ENCODE measurements around the gene ALLC.
A peak's percentile ranks its signal among the peaks of the same experiment; 100 is the strongest.

Gene ALLC

DNA sequence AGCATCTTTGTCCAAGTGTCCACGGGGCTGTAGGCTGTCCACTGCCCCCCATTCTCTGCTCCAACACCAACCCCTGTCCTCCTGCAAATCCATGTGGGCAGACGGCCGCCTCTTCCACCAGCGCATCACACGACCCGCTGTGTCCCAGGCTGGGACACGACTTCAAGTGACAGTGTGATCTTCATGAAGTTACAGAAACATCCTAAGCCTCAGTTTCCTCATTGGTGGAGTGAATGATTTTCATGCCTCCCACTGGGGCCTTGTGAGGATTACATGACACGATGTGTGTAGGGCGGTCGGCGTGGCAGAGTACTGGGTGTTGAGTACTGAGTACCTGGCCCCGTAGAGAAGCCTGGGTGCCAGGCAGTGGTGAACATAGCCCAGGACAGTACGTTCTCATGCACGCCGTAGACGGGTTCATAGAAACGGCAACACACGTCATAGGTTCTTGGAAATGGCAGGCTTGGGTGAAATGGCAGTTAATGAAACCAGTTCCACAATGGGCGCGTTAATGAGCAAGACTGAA is 9.3 kb upstream of the ALLC start:
- H3K4me3 ChIP-seq (ENCODE audit: low read length), result no peak overlapping the region
- H3K27ac ChIP-seq (ENCODE audit: low read length), result no peak overlapping the region
- no CpG with 5 or more reads among the region's 20 CpGs for WGBS (ENCODE audit: insufficient coverage, insufficient read length)
- peaks cover 4% of the 10 kb centered on the region; the same call in 1 of the 2 replicates for H3K4me1 ChIP-seq (ENCODE audit: control insufficient read depth, insufficient read depth, low read length)
- H3K9me3 ChIP-seq (ENCODE audit: control insufficient read depth, insufficient read depth, low read length), result no peaks in the 10 kb centered on the region
- H3K27me3 ChIP-seq (ENCODE audit: control insufficient read depth, insufficient read depth, low read length), result no peaks in the 10 kb centered on the region
- DNase-seq (ENCODE audit: low read depth, low spot score), result no peak
- no peaks in the 10 kb centered on the region for H3K36me3 ChIP-seq (ENCODE audit: control insufficient read depth, insufficient read depth, low read length)

DNA sequence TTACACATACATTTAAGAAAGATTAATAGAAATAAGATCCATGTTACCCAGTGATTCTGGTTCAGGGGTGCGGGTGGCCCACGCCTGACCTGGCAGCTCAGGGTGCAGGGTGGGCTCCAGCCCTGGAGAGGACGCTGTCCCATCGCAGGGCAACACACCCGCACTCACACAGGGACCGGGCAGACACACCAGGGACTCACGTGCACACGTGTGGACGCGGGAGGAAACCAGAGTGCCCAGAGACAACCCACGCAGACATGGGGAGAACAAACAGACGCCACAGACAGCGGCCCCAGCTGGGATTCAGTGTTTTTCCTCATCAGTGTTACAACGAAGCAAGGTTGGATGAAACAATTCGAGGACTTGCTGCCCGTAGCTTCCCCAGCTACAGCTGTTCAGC is 8.4 kb upstream of the ALLC start:
- Histone ChIP-seq H3K4me3 (ENCODE audit: low read length) (no peak overlapping the region), H3K36me3 (ENCODE audit: control insufficient read depth, insufficient read depth, low read length) (no peaks in the 10 kb centered on the region), H3K9me3 (ENCODE audit: control insufficient read depth, insufficient read depth, low read length) (no peaks in the 10 kb centered on the region), H3K27ac (ENCODE audit: low read length) (no peak overlapping the region), H3K27me3 (ENCODE audit: control insufficient read depth, insufficient read depth, low read length) (no peaks in the 10 kb centered on the region), H3K4me1 (ENCODE audit: control insufficient read depth, insufficient read depth, low read length) (peaks cover 4% of the 10 kb centered on the region; the same call in 1 of the 2 replicates)
- no peak for DNase-seq (ENCODE audit: low read depth, low spot score)
- no CpG with 5 or more reads among the region's 16 CpGs for WGBS (ENCODE audit: insufficient coverage, insufficient read length)

DNA sequence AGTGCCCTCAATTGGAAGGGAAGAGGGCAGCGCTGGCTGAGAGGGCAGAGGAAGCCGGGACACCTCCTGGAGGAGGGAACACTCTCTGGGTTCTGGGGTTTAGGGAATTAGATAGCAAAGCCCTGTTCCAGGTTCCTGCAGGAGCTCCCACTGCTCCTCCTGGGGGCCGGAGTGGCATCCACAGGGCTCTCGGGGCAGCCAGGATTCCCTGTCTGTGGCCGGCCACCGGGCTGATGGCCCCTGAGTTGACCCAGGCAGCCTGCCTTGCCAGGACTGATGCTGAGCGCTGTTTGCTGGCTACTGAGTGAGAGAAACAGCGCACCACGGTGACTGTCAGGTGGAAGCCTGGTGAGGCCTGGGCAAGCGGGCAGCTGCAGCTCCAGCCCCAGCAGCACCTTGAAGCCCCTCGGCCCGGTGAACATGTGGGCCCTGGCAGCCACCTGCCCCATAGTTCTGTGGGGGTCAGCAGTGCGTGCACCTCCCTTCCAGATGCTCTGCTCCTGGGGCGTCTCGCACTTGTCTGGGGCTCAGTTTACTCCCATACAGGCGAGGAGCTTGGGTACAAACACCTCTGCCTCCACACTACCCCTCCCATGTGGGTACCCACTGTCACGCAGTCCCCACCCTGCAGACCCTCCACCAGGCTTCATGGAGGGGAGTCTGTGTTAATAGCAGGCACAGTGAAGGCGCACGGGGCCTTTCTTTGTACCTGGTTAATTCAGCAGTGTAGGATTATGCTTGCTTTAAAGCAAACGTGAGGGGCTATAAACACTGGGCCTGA is 7.7 kb upstream of the ALLC start:
- Histone ChIP-seq H3K27ac (ENCODE audit: low read length) (no peak overlapping the region), H3K27me3 (ENCODE audit: control insufficient read depth, insufficient read depth, low read length) (no peaks in the 10 kb centered on the region), H3K36me3 (ENCODE audit: control insufficient read depth, insufficient read depth, low read length) (no peaks in the 10 kb centered on the region), H3K9me3 (ENCODE audit: control insufficient read depth, insufficient read depth, low read length) (no peaks in the 10 kb centered on the region), H3K4me3 (ENCODE audit: low read length) (no peak overlapping the region), H3K4me1 (ENCODE audit: control insufficient read depth, insufficient read depth, low read length) (peaks cover 4% of the 10 kb centered on the region; the same call in 1 of the 2 replicates)
- no peak for DNase-seq (ENCODE audit: low read depth, low spot score)
- WGBS (ENCODE audit: insufficient coverage, insufficient read length), result no CpG with 5 or more reads among the region's 20 CpGs

DNA sequence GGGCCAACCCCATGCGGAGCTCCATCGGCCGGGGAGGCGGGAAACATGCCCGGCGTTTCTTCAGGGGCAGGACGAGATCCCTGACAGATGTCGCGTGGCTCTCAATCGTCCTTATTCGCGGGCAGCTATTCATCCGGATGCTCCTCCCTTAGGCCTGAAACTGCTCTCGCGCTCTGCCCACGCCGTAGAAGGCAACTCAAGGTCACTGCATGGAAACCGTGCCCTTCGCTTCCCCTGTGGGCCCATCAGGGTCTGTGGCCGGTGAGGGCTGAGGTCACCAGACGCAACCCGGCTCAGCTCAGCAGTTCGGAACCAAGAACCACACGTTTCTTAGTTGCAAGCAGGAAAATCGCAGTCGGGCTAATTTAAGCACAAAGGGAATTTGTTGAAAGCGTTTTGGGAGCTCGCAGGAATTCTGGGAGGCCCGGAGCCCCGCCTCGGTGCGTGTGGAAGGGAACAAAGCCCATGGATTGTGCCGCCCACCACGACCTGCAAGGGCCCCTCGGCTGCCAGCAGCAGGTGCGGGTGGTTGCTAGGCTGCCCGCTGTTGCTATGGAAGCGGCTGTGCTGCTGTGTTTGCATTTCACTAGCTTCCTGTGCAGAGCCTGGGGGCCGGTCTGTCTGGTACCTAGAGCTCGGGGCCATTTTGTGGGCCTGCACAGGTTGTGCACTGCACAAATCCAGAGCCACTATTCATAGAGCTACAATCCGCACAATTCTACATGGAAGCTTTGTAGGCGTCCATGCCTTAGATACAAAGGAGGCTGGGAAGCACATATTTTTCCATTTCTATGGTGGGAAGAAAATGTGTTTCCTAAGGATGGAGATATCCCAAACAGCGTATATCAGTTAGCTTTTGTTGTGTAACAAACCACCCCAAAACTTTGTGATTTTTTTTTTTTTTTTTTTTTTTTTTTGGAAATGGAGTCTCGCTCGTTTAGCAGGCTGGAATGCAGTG is 6.0 kb upstream of the ALLC start:
- Histone ChIP-seq H3K4me3 (ENCODE audit: low read length) (peak overlapping the region; percentile 39), H3K4me1 (ENCODE audit: control insufficient read depth, insufficient read depth, low read length) (peaks cover 4% of the 10 kb centered on the region; the same call in 1 of the 2 replicates), H3K27me3 (ENCODE audit: control insufficient read depth, insufficient read depth, low read length) (no peaks in the 10 kb centered on the region), H3K27ac (ENCODE audit: low read length) (no peak overlapping the region), H3K9me3 (ENCODE audit: control insufficient read depth, insufficient read depth, low read length) (no peaks in the 10 kb centered on the region), H3K36me3 (ENCODE audit: control insufficient read depth, insufficient read depth, low read length) (no peaks in the 10 kb centered on the region)
- WGBS (ENCODE audit: insufficient coverage, insufficient read length), result no CpG with 5 or more reads among the region's 45 CpGs
- DNase-seq (ENCODE audit: low read depth, low spot score), result peak; percentile 57

DNA sequence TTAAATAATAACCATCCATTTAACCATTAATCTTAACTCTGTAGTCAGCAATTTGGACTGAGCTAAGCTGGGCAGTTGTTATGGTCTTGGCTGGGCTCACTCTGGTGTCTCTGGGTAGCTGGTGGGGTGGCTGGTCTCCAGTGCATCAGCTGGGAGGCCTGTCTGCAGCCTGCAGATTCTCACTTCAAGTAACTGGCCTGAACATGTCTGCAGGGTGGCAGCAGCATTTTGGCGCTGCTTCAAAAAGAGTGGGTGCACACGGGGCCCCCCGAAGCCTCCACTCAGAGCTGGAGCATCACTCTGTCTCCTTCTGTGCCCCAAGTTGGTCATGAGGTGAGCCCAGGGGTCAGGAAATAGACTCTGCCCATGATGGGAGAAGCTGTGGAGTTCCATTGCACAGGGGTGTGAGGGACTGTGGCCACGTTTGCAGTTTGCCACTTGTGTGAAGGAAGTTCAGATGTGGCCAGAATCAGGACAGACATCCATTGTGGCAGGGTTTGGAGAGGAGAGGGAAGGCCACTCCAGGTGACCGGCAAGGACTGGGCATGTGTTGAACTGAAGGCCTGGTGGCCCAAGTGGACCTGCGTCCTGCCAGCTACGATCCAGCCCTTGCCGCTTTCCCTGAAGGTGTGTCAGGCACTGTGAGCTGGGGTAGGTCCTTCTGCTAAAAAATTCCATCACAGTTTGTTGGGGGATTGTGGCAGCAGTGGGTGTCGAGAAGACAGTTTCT is 4.9 kb upstream of the ALLC start:
- H3K27me3 ChIP-seq (ENCODE audit: control insufficient read depth, insufficient read depth, low read length), result no peaks in the 10 kb centered on the region
- no peak for DNase-seq (ENCODE audit: low read depth, low spot score)
- H3K4me3 ChIP-seq (ENCODE audit: low read length), result no peak overlapping the region
- WGBS (ENCODE audit: insufficient coverage, insufficient read length), result no CpG with 5 or more reads among the region's 9 CpGs
- no peak overlapping the region for H3K27ac ChIP-seq (ENCODE audit: low read length)
- H3K9me3 ChIP-seq (ENCODE audit: control insufficient read depth, insufficient read depth, low read length), result no peaks in the 10 kb centered on the region
- peaks cover 6% of the 10 kb centered on the region for H3K4me1 ChIP-seq (ENCODE audit: control insufficient read depth, insufficient read depth, low read length)
- no peaks in the 10 kb centered on the region for H3K36me3 ChIP-seq (ENCODE audit: control insufficient read depth, insufficient read depth, low read length)

DNA sequence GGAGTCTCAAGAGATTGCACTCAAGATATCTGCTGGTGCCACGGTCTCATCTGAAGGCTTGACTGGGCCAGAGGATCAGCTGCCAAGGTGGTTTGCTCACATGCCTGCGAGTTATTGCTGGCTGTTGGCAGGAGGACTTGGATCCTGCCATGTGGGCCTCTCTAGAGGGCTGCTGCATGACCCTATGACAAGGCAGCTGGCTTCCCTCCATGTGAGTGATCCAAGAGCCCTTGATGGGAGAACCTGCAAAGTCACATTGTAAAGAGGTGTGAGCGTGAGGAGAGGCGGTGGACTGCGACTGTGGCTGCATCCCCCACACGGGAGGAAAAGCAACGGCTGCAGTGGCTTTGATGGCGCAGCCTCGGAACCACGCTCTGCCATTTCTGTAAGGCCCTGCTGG is 4.0 kb upstream of the ALLC start:
- peaks cover 6% of the 10 kb centered on the region for H3K4me1 ChIP-seq (ENCODE audit: control insufficient read depth, insufficient read depth, low read length)
- WGBS (ENCODE audit: insufficient coverage, insufficient read length), result no CpG with 5 or more reads among the region's 10 CpGs

DNA sequence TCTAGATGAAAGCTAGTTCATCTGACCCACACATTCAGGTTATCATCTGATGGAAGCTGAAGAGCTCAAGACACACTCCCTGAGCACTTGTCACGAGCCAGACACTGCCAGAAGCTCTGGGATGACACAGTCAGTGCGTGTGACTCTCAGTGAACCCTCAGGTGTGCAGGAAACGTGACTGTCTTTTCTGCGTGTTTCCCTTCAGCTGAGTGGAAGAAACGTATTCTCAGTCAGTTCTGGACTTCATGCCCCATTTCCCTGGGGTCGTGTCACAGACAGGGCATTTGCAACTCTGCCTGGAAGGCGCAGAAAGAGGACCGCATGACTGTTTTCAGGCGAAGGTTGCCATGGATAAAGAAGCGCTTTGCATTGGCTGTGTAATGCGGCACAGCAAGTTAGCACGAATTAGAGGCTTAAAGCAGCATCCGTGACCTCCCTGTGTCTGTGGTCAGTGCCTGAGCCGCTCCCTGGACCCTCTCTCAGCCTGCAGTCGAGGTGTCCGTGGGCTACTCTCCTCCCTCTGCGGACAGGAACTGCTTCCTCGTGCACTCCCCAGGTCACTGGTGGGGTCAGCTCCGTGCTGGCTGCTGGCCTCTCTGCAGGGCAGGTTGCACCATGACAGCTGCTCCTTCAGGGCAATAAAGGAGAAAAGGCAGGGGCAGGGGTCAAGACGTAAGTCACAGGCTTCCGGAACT is 3.3 kb upstream of the ALLC start:
- DNase-seq (ENCODE audit: low read depth, low spot score), result no peak
- H3K4me3 ChIP-seq (ENCODE audit: low read length), result no peak overlapping the region
- no peaks in the 10 kb centered on the region for H3K36me3 ChIP-seq (ENCODE audit: control insufficient read depth, insufficient read depth, low read length)
- no peaks in the 10 kb centered on the region for H3K9me3 ChIP-seq (ENCODE audit: control insufficient read depth, insufficient read depth, low read length)
- no peak overlapping the region for H3K27ac ChIP-seq (ENCODE audit: low read length)
- no peaks in the 10 kb centered on the region for H3K27me3 ChIP-seq (ENCODE audit: control insufficient read depth, insufficient read depth, low read length)
- H3K4me1 ChIP-seq (ENCODE audit: control insufficient read depth, insufficient read depth, low read length), result peaks cover 6% of the 10 kb centered on the region
- no CpG with 5 or more reads among the region's 21 CpGs for whole genome bisulfite sequencing (ENCODE audit: insufficient coverage, insufficient read length)

More for the DNA sequence above, 4.0 kb upstream of the ALLC start:
- DNase-seq (ENCODE audit: low read depth, low spot score), result no peak
- H3K36me3 ChIP-seq (ENCODE audit: control insufficient read depth, insufficient read depth, low read length), result no peaks in the 10 kb centered on the region
- no peaks in the 10 kb centered on the region for H3K9me3 ChIP-seq (ENCODE audit: control insufficient read depth, insufficient read depth, low read length)
- no peaks in the 10 kb centered on the region for H3K27me3 ChIP-seq (ENCODE audit: control insufficient read depth, insufficient read depth, low read length)
- H3K27ac ChIP-seq (ENCODE audit: low read length), result no peak overlapping the region
- H3K4me3 ChIP-seq (ENCODE audit: low read length), result no peak overlapping the region

DNA sequence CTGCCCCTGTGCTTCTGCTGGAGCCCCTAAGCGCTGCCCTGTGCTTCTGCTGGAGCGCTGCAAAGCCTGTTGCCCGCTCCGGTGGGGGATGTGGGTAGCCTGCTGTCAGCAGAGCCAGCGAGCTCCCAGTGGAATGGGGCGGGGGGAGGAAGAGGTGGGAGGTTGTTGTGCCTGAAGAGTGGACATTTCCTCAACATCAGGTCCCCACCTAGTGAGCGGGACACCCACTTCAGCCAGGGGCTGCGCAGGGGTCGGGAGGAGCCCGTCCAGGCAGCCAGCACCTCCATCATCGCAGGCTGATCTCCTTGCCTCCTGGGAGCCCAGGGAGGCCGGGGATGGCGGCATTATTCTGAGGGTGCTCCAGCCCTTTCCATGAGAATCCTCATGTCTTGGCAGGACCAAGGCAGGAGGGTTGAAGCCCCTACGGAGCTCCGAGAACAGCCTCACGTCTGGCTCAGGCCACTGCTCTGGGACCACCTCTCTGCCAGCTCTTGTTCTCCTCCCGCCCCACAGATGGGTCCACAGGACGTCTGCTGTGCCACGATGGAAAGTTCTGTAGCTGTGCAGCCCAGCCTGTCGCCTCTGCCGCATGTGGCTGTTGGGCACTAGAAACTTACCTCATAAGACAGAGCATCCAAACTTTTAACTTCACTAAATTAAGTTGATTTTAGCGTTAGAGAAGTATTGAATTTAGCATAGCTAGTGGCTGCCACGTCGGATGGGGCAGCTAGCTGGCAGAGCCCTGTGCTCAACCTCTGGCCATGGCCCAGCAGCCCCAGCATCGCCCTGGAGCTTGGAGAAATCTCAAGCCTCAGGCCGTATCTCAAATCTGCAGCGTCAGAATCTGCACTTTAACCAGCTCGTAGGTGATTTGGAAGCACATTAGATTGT is 1.9 kb upstream of the ALLC start:
- H3K27me3 ChIP-seq (ENCODE audit: control insufficient read depth, insufficient read depth, low read length), result no peaks in the 10 kb centered on the region
- H3K4me3 ChIP-seq (ENCODE audit: low read length), result no peak overlapping the region
- DNase-seq (ENCODE audit: low read depth, low spot score), result no peak
- no peaks in the 10 kb centered on the region for H3K36me3 ChIP-seq (ENCODE audit: control insufficient read depth, insufficient read depth, low read length)
- H3K27ac ChIP-seq (ENCODE audit: low read length), result no peak overlapping the region
- WGBS (ENCODE audit: insufficient coverage, insufficient read length), result no CpG with 5 or more reads among the region's 28 CpGs
- H3K4me1 ChIP-seq (ENCODE audit: control insufficient read depth, insufficient read depth, low read length), result peaks cover 6% of the 10 kb centered on the region
- H3K9me3 ChIP-seq (ENCODE audit: control insufficient read depth, insufficient read depth, low read length), result no peaks in the 10 kb centered on the region
